ENCODE results near the gene DDX11.
"Not testable (repeated sequence)": the region's sequence is repeated elsewhere in the genome, so short reads cannot be mapped to it uniquely, and the experiment has no call there.

- TF ChIP-seq CTCF, POLR2A (IDR thresholded peaks at IDR 0.05): not testable (repeated sequence)
Observed at GRCh38 chr12:31144768-31145167, 71.1 kb downstream of the DDX11 start.
